HG03571 (cell line): ENCODE results near the gene ABCA12.

Source experiments
- ATAC-seq: cut with Tn5 transposase; IDR thresholded peaks from one replicate; pipeline ENCODE4 v1.9.1; 2021; ENCODE audit not compliant: unreplicated experiment

The ABCA12 gene

GRCh38 chr2:214966420-214966819 is 172.0 kb downstream of the ABCA12 start:
- no peak for ATAC-seq

- no peak for ATAC-seq
Measured at GRCh38 chr2:214960677-214961076, 177.7 kb downstream of the ABCA12 start.

- ATAC-seq, result no peak
Measured at GRCh38 chr2:214946949-214947348, 191.5 kb downstream of the ABCA12 start.

- ATAC-seq, result no peak
Measured at GRCh38 chr2:214934006-214934405, 204.4 kb downstream of the ABCA12 start.

- ATAC-seq, result no peak
Measured at GRCh38 chr2:214904634-214905033, 233.8 kb downstream of the ABCA12 start.

- ATAC-seq, result no peak
Measured at GRCh38 chr2:214904176-214904575, 234.2 kb downstream of the ABCA12 start.

GRCh38 chr2:214902286-214902685 is 236.1 kb downstream of the ABCA12 start:
- ATAC-seq, result no peak

- no peak for ATAC-seq
Measured at GRCh38 chr2:214899751-214900150, 238.7 kb downstream of the ABCA12 start.

GRCh38 chr2:214896274-214896673 is 242.2 kb downstream of the ABCA12 start:
- no peak for ATAC-seq

- ATAC-seq, result no peak
Measured at GRCh38 chr2:214895469-214895868, 243.0 kb downstream of the ABCA12 start.

- no peak for ATAC-seq
Measured at GRCh38 chr2:214889301-214889700, 249.1 kb downstream of the ABCA12 start.

GRCh38 chr2:214881647-214882202 is 256.7 kb downstream of the ABCA12 start:
- ATAC-seq, result no peak
